HL-60 (cell line): ENCODE results near the gene IFT52.
"Not testable (repeated sequence)": the region's sequence is repeated elsewhere in the genome, so short reads cannot be mapped to it uniquely, and the experiment has no call there.

Source experiments
- POLR2AphosphoS5 ChIP-seq: IDR thresholded peaks from 2 replicates; pipeline ENCODE4 v1.6.1; 2012; ENCODE audit warnings: low read depth
- TF ChIP-seq, protein P1 (sequence below): IDR thresholded peaks from one replicate; pipeline ENCODE4 v1.5.1; 2011; ENCODE audit warnings: low read length, control low read depth, inconsistent platforms; ENCODE audit not compliant: insufficient read depth
- TF ChIP-seq, protein P2 (sequence below): IDR thresholded peaks from 2 replicates; pipeline ENCODE4 v1.6.1; 2012; ENCODE audit warnings: low read depth; ENCODE audit not compliant: insufficient replicate concordance

DNA sequence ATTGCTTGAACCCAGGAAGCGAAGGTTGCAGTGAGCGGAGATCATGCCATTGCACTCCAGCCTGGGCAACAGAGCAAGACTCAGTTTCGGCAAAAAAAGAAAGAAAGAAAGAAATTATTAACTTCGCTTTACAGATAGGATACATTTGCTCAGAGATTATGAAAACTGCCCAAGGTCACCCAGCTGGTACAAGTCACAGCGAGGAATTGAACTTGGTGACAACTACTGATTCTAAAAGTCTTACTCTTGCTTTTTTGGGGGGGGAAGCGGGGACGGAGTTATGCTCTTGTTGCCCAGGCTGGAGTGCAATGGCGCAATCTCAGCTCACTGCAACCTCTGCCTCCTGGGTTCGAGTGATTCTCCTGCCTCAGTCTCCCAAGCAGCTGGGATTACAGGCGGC, 2.2 kb upstream of the IFT52 start:
- TF ChIP-seq, protein P1, sequence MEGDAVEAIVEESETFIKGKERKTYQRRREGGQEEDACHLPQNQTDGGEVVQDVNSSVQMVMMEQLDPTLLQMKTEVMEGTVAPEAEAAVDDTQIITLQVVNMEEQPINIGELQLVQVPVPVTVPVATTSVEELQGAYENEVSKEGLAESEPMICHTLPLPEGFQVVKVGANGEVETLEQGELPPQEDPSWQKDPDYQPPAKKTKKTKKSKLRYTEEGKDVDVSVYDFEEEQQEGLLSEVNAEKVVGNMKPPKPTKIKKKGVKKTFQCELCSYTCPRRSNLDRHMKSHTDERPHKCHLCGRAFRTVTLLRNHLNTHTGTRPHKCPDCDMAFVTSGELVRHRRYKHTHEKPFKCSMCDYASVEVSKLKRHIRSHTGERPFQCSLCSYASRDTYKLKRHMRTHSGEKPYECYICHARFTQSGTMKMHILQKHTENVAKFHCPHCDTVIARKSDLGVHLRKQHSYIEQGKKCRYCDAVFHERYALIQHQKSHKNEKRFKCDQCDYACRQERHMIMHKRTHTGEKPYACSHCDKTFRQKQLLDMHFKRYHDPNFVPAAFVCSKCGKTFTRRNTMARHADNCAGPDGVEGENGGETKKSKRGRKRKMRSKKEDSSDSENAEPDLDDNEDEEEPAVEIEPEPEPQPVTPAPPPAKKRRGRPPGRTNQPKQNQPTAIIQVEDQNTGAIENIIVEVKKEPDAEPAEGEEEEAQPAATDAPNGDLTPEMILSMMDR: not testable (repeated sequence)
- TF ChIP-seq, protein P2, sequence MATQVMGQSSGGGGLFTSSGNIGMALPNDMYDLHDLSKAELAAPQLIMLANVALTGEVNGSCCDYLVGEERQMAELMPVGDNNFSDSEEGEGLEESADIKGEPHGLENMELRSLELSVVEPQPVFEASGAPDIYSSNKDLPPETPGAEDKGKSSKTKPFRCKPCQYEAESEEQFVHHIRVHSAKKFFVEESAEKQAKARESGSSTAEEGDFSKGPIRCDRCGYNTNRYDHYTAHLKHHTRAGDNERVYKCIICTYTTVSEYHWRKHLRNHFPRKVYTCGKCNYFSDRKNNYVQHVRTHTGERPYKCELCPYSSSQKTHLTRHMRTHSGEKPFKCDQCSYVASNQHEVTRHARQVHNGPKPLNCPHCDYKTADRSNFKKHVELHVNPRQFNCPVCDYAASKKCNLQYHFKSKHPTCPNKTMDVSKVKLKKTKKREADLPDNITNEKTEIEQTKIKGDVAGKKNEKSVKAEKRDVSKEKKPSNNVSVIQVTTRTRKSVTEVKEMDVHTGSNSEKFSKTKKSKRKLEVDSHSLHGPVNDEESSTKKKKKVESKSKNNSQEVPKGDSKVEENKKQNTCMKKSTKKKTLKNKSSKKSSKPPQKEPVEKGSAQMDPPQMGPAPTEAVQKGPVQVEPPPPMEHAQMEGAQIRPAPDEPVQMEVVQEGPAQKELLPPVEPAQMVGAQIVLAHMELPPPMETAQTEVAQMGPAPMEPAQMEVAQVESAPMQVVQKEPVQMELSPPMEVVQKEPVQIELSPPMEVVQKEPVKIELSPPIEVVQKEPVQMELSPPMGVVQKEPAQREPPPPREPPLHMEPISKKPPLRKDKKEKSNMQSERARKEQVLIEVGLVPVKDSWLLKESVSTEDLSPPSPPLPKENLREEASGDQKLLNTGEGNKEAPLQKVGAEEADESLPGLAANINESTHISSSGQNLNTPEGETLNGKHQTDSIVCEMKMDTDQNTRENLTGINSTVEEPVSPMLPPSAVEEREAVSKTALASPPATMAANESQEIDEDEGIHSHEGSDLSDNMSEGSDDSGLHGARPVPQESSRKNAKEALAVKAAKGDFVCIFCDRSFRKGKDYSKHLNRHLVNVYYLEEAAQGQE: not testable (repeated sequence)
- TF ChIP-seq POLR2AphosphoS5: not testable (repeated sequence)
